HepG2 (cell line): ENCODE results near the gene ANG. TPM values are rescaled to one million over a fixed set of nuclear protein-coding genes. Genes with fewer than 3 reads are reported as not detected.
"Not testable (repeated sequence)": the region's sequence is repeated elsewhere in the genome, so short reads cannot be mapped to it uniquely, and the experiment has no call there.

Experiments used
- ATAC-seq: fragments of 200-7000 bp; cut with Tn5 transposase; 3 replicates; pipeline ENCODE4 v1.9.1; 2020; ENCODE audit warnings: mild to moderate bottlenecking, moderate library complexity
- BruUV-seq: library from RNA; stranded (reverse); fragments of 400-500 nt; replicated peaks from 2 replicates; lab custom pipeline; 2021; lab: Mats Ljungman, UMichigan
- CTCF ChIA-PET: fragments of 300-600 bp; formaldehyde crosslinking; extraction: SDS; loops from one replicate; lab custom pipeline; 2021; ENCODE audit warnings: low total read pairs, inconsistent platforms, low intra/inter-chr PET ratio; lab: Yijun Ruan, JAX
- POLR2A ChIA-PET: fragments of 350-600 bp; sonication (Branson Sonifier 250); formaldehyde crosslinking; loops from one replicate; lab custom pipeline; 2020; ENCODE audit warnings: antibody characterized with exemption, inconsistent platforms; lab: Yijun Ruan, JAX
- DNase-seq: peaks from one replicate; pipeline ENCODE4 v3.0.0-alpha.2; 2015; ENCODE audit warnings: low spot score
- FAIRE-seq: peaks from 3 replicates; lab custom pipeline; 2011; peaks lifted over from hg19 to GRCh38; lab: Jason Lieb, UNC
- H2AFZ ChIP-seq: one replicate; pipeline ENCODE4 v1.6.1; 2011; ENCODE audit warnings: low read length, inconsistent platforms
- H3K27ac ChIP-seq: fragments of 300-600 bp; 3 replicates; pipeline ENCODE4 v1.8.0; 2011; ENCODE audit warnings: mixed run types, mild to moderate bottlenecking, mixed read lengths, low read length, inconsistent platforms; ENCODE audit not compliant: insufficient read depth; ENCODE audit errors: extremely low read length
- H3K27me3 ChIP-seq, 2 experiments: fragments of 200-600 bp in 1 of 2; 2 replicates in 1 of 2; 3 replicates in 1 of 2; pipeline versions ENCODE4 v1.6.0 to v1.8.0; 2011; ENCODE audit warnings: low read length in 2 of 2, mild to moderate bottlenecking in 2 of 2, moderate library complexity in 2 of 2, inconsistent platforms in 1 of 2; ENCODE audit not compliant: insufficient read depth in 2 of 2, control insufficient read depth in 1 of 2
- H3K36me3 ChIP-seq, 2 experiments: fragments of 200-600 bp in 1 of 2; replicated peaks in 1 of 2; 2 replicates in 1 of 2; 3 replicates in 1 of 2; pipeline versions ENCODE4 v1.5.1 to v1.8.0; 2011; ENCODE audit warnings: low read length in 2 of 2, inconsistent platforms in 1 of 2; ENCODE audit not compliant: insufficient read depth in 2 of 2, control insufficient read depth in 1 of 2
- H3K4me1 ChIP-seq: 2 replicates; pipeline ENCODE4 v1.5.1; 2012; ENCODE audit warnings: low read length, inconsistent platforms; ENCODE audit not compliant: insufficient read depth
- H3K4me2 ChIP-seq: 2 replicates; pipeline ENCODE4 v1.6.0; 2011; ENCODE audit warnings: low read depth, low read length, inconsistent platforms
- H3K4me3 ChIP-seq, 3 experiments: fragments of 200-600 bp in 1 of 3; sonication (generic), shearing (Covaris generic) in 1 of 3; replicated peaks in 1 of 3; 2 replicates each; pipeline ENCODE4 v1.5.1; 2011 to 2016; ENCODE audit warnings: low read length in 3 of 3, inconsistent platforms in 2 of 3, low read depth in 2 of 3, mild to moderate bottlenecking in 2 of 3, control low read depth in 1 of 3, mixed read lengths in 1 of 3; ENCODE audit not compliant: insufficient read depth in 1 of 3
- H3K79me2 ChIP-seq: one replicate; pipeline ENCODE4 v1.6.1; 2011; ENCODE audit warnings: low read length, inconsistent platforms; ENCODE audit not compliant: insufficient read depth
- H3K9ac ChIP-seq: 2 replicates; pipeline ENCODE4 v1.6.0; 2011; ENCODE audit warnings: mild to moderate bottlenecking, low read depth, low read length, inconsistent platforms; ENCODE audit not compliant: insufficient read depth
- H3K9me3 ChIP-seq: 2 replicates; pipeline ENCODE4 v1.5.1; 2012; ENCODE audit warnings: mild to moderate bottlenecking, low read length
- H4K20me1 ChIP-seq: 2 replicates; pipeline ENCODE4 v1.6.0; 2011; ENCODE audit warnings: inconsistent platforms, mild to moderate bottlenecking, low read length, moderate library complexity; ENCODE audit not compliant: insufficient read depth
- ETV6 ChIP-seq: sonication (generic); formaldehyde crosslinking; conservative IDR thresholded peaks from 2 replicates; pipeline ENCODE4 v1.4.0; 2020; ENCODE audit warnings: missing genetic modification reagents
- ISX ChIP-seq: sonication (generic); formaldehyde crosslinking; conservative IDR thresholded peaks from 2 replicates; pipeline ENCODE4 v1.5.0; 2020; ENCODE audit warnings: missing genetic modification reagents
- MEIS1 ChIP-seq: sonication (generic); formaldehyde crosslinking; IDR thresholded peaks from 2 replicates; pipeline ENCODE4 v1.9.0; 2021; ENCODE audit warnings: mild to moderate bottlenecking, missing genetic modification reagents, moderate library complexity, borderline replicate concordance
- PAF1 ChIP-seq: IDR thresholded peaks from 2 replicates; pipeline ENCODE4 v1.6.1; 2016; ENCODE audit warnings: missing genetic modification reagents, missing compliant biosample characterization
- POLR2A ChIP-seq, 2 experiments: IDR thresholded peaks; 2 replicates each; pipeline ENCODE4 v1.6.1; 2011; ENCODE audit warnings: low read depth in 2 of 2, low read length in 2 of 2, mild to moderate bottlenecking in 1 of 2, moderate library complexity in 1 of 2; ENCODE audit not compliant: insufficient read depth in 1 of 2
- POLR2G ChIP-seq: fragments of 200-400 bp; formaldehyde crosslinking; IDR thresholded peaks from 2 replicates; pipeline ENCODE4 v1.6.1; 2018; ENCODE audit warnings: mild to moderate bottlenecking, low read depth, low read length, moderate library complexity
- RBM22 ChIP-seq: fragments of 200-400 bp; formaldehyde crosslinking; optimal IDR thresholded peaks from 2 replicates; pipeline ENCODE3; 2017; ENCODE audit warnings: mild to moderate bottlenecking, low read length, moderate library complexity
- SOX13 ChIP-seq, 3 experiments: fragments of 450-650 bp in 1 of 3; sonication (generic) in 1 of 3; formaldehyde crosslinking in 1 of 3; IDR thresholded peaks in 2 of 3; conservative IDR thresholded peaks in 1 of 3; 2 replicates each; pipeline versions ENCODE4 v1.5.0 to v1.6.1; 2016 to 2020; ENCODE audit warnings: antibody characterized with exemption in 1 of 3, mild to moderate bottlenecking in 1 of 3, missing compliant biosample characterization in 1 of 3, missing genetic modification reagents in 1 of 3, moderate library complexity in 1 of 3
- TOE1 ChIP-seq: sonication (generic); formaldehyde crosslinking; IDR thresholded peaks from 2 replicates; pipeline ENCODE4 v1.4.0; 2020; ENCODE audit warnings: mild to moderate bottlenecking, missing genetic modification reagents
- ZBTB3 ChIP-seq: sonication (generic); formaldehyde crosslinking; IDR thresholded peaks from 2 replicates; pipeline ENCODE4 v1.4.0; 2020; ENCODE audit warnings: low read depth, mild to moderate bottlenecking, moderate library complexity, missing genetic modification reagents, borderline replicate concordance
- ZC3H13 ChIP-seq: sonication (generic); formaldehyde crosslinking; IDR thresholded peaks from 2 replicates; pipeline ENCODE4 v1.8.1; 2023; ENCODE audit warnings: mild to moderate bottlenecking, missing genetic modification reagents, moderate library complexity
- ZNF207 ChIP-seq: fragments of 450-650 bp; IDR thresholded peaks from 2 replicates; pipeline ENCODE4 v1.6.1; 2016; ENCODE audit warnings: antibody characterized with exemption, borderline replicate concordance
- ZNF710 ChIP-seq: sonication (generic); formaldehyde crosslinking; IDR thresholded peaks from 2 replicates; pipeline ENCODE4 v1.5.0; 2020; ENCODE audit warnings: mild to moderate bottlenecking, missing genetic modification reagents, borderline replicate concordance
- WGBS: methylation state at CpG from one replicate; pipeline ENCODE4 v1.1.6; 2017; ENCODE audit warnings: low lambda C conversion rate; 5-methylcytosine and 5-hydroxymethylcytosine counted together
- in situ Hi-C: cut with HindIII; loops from 2 replicates; pipeline ENCODE4 v1.10.0; 2017; ENCODE audit warnings: low pct_unique_long_range_greater_than_20kb; ENCODE audit not compliant: extremely low pct_ligation_motif_present
- intact Hi-C: fragments of 100-400 bp; cut with micrococcal nuclease; formaldehyde crosslinking; loops from one replicate; pipeline ENCODE4 v1.10.0; 2022; ENCODE audit not compliant: unreplicated experiment
- polyA plus RNA-seq, 8 experiments: library from polyadenylated mRNA; depleted of rRNA in 3 of 8; stranded (reverse) in 7 of 8; unstranded in 1 of 8; fragments of >200 nt; fragmentation: Illumina TruSeq in 4 of 8; extraction: Trizol in 4 of 8; gene quantifications; 2 replicates each; pipeline versions ENCODE4 v1.2.1 to v1.2.3, GENCODE V29; 2011 to 2016; ENCODE audit warnings: low read depth in 4 of 8, missing spikeins in 1 of 8, mixed read lengths in 1 of 8; ENCODE audit not compliant: insufficient read depth in 1 of 8
- total RNA-seq, 5 experiments: library from RNA; depleted of rRNA; stranded (reverse); fragments of >200 nt; fragmentation: Illumina TruSeq; extraction: Trizol; gene quantifications; 2 replicates each; pipeline ENCODE4 v1.2.3, GENCODE V29; 2016; ENCODE audit warnings: low read depth in 1 of 5
- TF ChIP-seq, protein P1 (sequence below): IDR thresholded peaks from 2 replicates; pipeline ENCODE4 v1.6.1; 2016; ENCODE audit warnings: low read depth, borderline replicate concordance
- TF ChIP-seq, protein P2 (sequence below): sonication (generic); formaldehyde crosslinking; IDR thresholded peaks from 2 replicates; pipeline ENCODE4 v1.4.0; 2020; ENCODE audit warnings: mild to moderate bottlenecking, missing genetic modification reagents

The ANG gene
- total and polyA plus RNA-seq, 2 of the 13 experiments (the other 11 are each of a cell fraction or from before 2014, with no cell fraction given): 83.6 to 401 TPM

DNA sequence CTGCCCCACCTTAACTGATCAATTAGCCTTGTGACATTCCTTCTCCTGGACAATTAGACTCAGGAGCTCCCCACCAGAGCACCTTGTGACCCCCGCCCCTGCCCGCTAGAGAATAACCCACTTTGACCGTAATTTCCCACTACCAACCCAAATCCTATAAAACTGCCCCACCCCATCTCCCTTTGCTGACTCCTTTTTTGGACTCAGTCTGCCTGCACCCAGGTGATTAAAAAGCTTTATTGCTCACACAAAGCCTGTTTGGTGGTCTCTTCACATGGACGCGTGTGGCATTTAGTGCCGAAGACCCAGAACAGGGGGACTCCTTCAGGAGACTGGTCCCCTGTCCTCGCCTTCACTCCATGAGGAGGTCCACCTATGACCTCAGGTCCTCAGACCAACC lies 12.4 kb downstream of the ANG start:
- H2AFZ ChIP-seq, H3K4me3 ChIP-seq, H3K79me2 ChIP-seq, FAIRE-seq, H3K9ac ChIP-seq: not testable (repeated sequence)
- POLR2A ChIA-PET: interaction anchor here (1.5 to 2.0 kb wide), 2 partner anchors 13 to 20 kb away, joined by 3 to 6 read pairs; no protein-coding TSS in a partner anchor
- H3K36me3 ChIP-seq: peaks cover 22 to 47% of the 10 kb centered on the region in 2 experiments
- TF ChIP-seq ZC3H13 (peak; percentile 90), PAF1 (peak; percentile 9; the same call in 1 of the 2 replicates), POLR2G (peak; percentile 55; the same call in 1 of the 2 replicates), RBM22 (peak; percentile 60), POLR2A (IDR thresholded peaks at IDR 0.05; ENCODE audit: insufficient read depth in 1 of 2, low read depth in 2 of 2, low read length in 2 of 2) (0 out of 4 replicates have a peak, but pooled peaks of 1 of the 2 experiments have one; percentile 8)
- TF ChIP-seq, all 625 proteins: peak for 5; not testable (repeated sequence) for 620
- WGBS: 97% methylated on average over 7 of the region's 7 CpGs
- ATAC-seq, H3K9me3 ChIP-seq, intact Hi-C loops, in situ Hi-C loops, H3K4me2 ChIP-seq, DNase-seq, H3K4me1 ChIP-seq, H3K27ac ChIP-seq, H3K27me3 ChIP-seq, CTCF ChIA-PET, BruUV-seq: not testable (repeated sequence)
- H4K20me1 ChIP-seq: peaks cover 35% of the 10 kb centered on the region

DNA sequence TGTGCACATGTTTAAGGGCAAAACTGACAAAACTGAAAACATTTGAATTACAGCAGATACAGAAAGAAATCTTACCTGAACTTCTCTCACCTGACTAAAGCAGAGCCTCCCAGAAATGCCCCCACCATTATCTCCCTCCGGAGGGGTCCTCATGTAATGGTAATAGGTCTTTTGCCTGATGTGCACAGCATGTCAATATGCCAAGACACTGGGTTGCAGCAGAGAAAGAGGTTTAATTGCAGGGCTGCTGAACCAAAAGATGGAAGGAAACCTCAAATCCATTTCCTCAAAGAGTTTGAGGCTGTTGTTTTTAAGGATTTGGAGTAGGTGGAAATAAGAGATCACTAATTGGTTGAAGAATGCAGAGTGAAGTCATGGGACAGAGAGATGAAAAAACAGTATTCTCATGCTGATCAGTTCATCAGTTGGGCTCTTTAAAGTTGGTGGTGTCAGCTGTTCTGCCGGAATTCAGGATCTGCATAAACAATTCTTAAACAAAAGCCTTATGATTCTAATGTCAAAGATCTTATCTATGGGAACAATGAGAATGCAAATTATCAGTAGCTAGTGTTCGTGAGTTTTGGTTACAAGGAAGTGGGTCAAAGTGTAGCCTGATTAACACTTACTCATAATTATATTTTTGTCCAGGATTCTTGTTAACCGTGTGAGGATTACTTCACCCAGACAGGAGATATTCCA lies 18.2 kb downstream of the ANG start:
- Histone ChIP-seq H2AFZ (no peak overlapping the region), H3K79me2 (no peaks in the 10 kb centered on the region), H3K4me1 (peaks cover 9% of the 10 kb centered on the region), H3K27me3 (no peaks in the 10 kb centered on the region), H3K9ac (no peak overlapping the region), H3K36me3 (no peaks in the 10 kb centered on the region), H3K4me2 (no peak overlapping the region), H4K20me1 (no peaks in the 10 kb centered on the region), H3K9me3 (peaks cover 5% of the 10 kb centered on the region; the same call in 1 of the 2 replicates), H3K27ac (no peak overlapping the region), H3K4me3 (no peak overlapping the region)
- no peak for DNase-seq
- no peak for FAIRE-seq
- BruUV-seq: no TSS peak
- in situ Hi-C loops: no loop called here
- intact Hi-C loops: no loop called here
- WGBS: 69% methylated on average over 4 of the region's 4 CpGs
- ChIA-PET CTCF (no interaction called here), POLR2A (no interaction called here)
- ATAC-seq: no peak
- TF ChIP-seq ISX (CRISPR knock-in tag) (no peak), TOE1 (CRISPR knock-in tag) (no peak), MEIS1 (no peak), ZNF710 (no peak), ETV6 (CRISPR knock-in tag) (no peak), SOX13 (IDR thresholded peaks at IDR 0.05) (no peak), SOX13 (CRISPR knock-in tag; conservative IDR thresholded peaks at IDR 0.05 in 1 of 2, IDR thresholded peaks at IDR 0.05 in 1 of 2) (no peak), ZBTB3 (no peak), ZNF207 (no peak)
- TF ChIP-seq, protein P1, sequence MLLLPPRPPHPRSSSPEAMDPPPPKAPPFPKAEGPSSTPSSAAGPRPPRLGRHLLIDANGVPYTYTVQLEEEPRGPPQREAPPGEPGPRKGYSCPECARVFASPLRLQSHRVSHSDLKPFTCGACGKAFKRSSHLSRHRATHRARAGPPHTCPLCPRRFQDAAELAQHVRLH (CRISPR knock-in tag): no peak
- TF ChIP-seq, protein P2, sequence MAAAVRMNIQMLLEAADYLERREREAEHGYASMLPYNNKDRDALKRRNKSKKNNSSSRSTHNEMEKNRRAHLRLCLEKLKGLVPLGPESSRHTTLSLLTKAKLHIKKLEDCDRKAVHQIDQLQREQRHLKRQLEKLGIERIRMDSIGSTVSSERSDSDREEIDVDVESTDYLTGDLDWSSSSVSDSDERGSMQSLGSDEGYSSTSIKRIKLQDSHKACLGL (CRISPR knock-in tag): no peak
